EH (cell line): ENCODE measurements around the gene TPCN2.

ENCODE experiments used
- DNase-seq: peaks from one replicate; pipeline ENCODE4 v3.0.0-alpha.2; 2015; ENCODE audit warnings: low read depth

Gene TPCN2

DNA sequence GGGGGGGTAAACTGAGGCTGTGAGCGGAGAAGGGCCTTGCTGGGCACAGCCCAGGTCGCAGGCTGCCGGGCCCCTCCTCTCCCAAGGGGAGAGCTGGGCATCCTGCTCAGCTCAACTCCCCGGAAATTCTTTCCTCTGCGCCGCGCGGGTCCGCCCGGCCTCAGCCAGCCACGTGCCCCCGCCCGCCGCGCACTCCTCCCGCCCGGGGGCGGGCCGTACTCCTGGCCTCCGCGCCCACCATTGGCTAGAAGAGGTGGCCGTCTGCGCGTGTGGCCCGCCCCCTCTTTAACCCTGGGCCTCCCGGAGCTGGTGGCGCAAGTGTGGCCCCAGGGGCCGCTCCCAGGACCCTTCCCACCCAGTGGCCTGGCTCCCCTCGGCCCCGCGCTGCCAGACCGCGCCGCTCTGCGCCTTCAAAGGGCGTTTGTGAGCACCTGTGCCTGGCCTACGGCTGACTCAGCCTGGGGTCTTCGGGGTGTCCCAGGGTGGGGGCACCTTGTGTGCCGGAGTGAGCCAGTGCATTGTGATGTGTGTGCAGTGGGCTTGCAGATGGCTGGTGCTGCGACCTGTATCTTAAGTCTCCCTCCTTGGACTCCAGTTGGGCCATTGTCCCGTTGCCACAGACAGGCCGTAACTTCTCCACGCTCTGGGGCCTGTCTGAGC, 37.6 kb upstream of the TPCN2 start:
- peak; percentile 91 for DNase-seq

DNA sequence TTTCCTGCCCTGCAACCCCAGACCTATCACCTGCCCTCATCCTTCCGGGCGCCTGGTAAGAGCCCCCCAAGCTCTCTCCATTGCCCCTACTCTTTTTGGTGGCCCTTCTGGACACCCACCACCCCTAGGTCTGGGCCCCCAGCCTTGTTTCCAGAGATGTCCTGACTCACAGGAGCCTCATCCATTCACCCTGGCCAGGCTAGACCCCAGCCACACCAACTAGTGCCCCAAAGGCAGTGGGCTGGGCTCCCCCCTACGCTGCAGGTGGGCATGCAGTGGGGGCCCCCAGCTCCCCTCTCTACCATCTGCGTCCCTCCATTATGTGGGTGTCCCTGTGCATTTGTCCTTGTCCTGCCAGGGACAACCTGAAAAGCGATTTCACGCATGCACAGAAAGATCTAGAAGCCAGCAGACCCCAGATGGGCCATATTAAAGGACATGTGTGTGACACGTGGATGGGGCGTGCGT, 37.1 kb upstream of the TPCN2 start:
- no peak for DNase-seq

DNA sequence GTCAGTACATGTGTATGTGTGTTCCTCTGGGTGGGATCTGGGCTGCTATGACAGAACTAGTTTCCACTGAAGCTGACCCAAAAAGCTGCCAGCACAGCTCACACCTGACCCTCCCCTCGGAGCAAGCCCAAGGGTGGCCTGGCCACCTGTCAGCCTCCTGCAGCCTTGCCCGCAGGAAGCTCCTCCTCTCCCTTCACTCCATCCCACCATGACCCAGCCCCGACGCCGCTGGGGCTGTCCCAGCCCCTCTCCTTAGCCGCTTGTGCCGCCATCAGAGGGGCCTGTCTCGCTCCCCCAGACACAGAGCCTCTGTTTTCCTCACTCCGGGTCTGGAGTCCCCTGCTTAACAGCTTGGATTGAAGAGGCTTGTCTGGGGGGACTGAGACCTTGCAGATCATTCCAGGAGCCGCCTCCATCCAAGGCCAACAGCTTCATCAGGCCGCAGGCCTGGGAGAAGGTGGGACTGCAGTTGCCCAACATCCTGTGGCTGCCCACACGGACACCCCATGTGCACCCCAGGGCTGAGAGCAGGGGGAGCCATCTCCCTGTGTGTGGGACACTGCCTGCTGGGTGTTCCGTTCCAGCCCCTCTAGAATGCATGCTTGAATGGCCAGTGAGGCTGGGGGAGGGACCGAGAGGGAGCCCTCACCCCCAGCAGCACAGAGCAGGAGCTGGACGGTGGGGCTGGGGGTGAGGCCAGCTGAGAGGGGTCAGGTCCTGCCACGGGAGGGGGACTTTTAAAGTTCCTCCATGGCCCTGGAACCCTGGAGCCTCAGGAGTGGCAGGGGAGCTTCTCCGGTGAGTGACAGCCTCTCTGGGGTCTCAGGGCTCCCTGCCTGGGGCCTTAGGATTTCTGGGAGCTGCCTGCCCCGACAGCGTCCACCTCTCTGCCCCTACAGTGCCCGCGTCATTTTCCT, 36.4 kb upstream of the TPCN2 start:
- peak; percentile 63 for DNase-seq

DNA sequence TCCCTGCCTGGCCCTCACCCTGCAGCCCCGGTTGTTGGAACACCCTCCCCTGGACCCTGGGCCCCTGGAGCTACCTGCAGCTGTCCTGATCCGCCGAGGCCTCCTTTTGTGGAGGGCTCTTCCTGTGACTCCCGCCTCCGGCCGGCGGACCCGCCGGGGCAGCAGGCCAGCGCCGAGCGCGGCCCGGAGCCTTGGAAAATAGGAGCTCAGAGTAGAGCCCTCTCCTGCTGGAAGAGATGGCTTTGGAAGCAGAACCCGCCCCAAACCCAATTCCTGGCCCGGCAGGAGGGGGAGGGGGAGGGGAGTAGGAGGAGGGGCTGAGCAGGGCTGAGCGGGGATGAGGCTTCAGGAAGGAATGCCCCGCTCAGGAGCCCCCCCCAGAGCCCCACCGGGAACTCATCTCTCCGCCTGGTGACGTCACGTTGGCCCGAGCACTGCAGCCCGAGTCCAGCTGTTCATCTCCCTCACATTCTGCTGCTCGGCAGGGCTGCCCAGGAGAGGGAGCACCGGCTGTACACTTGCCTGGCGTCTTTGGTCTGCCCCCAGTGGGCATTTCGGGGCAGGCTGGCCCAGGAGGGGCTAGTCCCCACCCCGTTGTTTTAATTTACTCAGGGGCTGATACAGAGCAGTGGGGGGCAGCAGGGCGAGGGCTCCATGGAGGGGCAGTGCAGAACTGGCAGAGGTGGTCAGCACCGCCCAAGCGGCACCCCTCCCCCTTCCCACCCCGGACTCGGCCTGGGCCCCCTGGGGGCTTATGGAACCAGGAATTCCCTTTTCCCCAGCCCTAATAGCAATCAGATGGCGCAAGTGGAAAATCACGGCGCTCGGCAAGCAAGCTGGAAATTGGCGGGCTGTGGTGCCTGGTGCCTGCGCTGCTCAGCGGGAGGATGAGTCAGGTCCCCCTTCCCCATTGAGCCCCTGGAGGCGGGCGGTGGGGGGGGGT, 35.5 kb upstream of the TPCN2 start, which contains the start of gene MRGPRF:
Gene MRGPRF, minus strand, starts transcription at position 238 of the 943 bp plus-strand sequence. CDS start 3,345 bp downstream, outside the sequence.
- DNase-seq = peak; percentile 94

DNA sequence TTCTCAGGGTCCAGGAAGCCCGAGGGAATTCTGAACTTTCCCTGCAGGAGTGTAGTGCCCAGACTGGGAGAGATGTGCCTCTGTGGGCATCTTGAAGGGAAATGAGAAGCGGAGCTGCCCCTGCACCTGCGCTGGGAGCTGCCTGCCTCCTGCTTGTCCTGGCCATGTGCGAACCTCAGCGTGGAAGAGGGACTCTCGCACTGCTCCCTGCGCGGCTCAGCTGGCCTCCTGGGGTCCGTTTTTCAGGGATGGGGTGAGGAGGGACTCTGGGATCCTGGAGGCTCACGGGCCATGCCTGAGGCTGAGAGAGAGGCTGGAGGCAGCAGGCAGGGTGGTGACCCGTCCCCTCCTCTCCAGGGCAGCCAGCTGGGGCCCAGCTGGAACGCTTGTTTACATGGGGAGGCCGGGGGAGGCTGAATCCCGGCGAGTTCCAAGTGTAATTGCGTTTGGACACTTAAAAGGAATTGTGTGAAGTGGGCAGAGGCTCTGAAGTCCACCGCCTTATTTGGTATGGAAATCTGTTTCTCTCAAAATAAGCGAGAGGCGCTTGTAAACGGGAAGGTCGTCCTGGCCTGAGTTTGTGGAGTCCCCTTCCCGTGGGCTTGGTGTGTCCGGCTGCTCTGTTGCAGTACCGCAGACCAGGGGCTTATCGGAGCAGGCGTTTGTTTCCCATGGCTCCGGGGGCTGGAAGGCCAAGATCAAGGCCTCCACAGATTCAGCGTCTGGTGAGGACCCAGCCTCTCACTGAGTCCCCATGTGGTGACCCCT, 34.5 kb upstream of the TPCN2 start:
- peak; percentile 50 for DNase-seq

DNA sequence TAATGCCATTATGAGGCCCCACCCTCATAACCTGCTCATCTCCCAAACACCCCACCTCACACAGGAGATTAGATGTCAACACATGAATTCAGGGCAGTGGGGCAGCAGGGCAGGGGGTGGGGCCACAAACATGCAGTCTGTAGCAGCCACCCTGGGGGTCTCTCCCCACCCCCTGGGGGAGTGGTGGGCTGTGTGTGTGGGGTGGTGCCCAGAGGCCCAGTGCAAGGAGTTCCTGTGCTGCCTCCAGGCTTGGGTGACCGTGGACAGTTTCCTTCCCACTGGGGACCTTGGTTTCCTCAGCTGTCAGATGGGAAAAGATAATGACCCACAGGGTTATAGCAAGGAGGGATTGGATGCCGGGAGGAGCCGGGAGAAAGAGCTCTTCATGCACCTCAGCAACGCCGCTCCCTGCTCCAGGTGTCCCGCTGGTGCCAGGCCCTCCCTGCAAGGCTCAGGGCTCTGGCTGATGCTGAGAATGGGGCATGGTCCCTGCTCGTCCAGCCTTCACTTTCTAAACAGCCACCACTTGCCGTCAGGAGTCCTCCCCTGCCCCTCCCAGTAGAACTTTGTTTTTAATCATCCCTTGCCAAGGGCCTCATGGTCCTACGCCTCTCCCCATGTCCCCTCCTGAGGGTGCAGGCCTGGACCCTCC, 33.7 kb upstream of the TPCN2 start:
- no peak for DNase-seq

DNA sequence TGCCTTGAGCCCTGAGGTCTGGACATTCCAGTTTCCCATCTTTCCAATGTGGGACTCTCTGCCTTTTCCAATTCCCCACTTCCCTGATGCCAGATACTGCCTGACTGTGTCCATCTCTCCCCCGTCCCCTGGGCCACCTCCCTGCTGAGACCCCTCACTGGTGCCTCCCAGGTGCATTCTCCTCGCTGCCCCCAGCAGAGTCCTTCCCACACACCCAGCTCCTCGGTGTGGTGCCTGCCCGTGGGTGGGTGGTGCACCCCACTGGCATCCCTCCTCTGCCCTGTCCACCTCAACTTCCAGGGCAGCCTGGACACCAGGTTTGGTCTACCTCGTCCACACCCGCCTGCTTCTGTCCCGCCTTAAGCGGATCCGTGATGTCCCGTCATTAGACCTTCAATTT, 30.8 kb upstream of the TPCN2 start:
- DNase-seq = no peak

DNA sequence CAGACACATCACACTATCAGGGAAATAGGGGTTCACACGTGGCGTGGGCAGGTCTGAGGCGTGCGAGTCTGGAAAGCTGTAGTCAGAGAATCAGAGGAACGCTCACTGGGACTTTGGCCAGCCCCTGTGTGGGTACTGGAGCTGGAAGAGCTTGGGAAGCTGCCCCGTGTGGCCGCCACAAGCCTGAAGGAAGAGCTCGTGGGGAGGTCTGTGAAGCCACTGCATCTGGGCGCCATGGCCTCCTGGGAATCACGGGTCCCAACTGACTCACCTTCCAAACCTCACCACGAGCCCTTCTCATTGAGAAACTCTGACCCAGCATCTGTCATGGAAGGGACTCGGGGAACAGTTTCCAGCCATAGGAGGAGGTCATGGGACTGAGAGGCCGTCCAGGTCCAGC, 29.8 kb upstream of the TPCN2 start:
- peak; percentile 86 for DNase-seq

DNA sequence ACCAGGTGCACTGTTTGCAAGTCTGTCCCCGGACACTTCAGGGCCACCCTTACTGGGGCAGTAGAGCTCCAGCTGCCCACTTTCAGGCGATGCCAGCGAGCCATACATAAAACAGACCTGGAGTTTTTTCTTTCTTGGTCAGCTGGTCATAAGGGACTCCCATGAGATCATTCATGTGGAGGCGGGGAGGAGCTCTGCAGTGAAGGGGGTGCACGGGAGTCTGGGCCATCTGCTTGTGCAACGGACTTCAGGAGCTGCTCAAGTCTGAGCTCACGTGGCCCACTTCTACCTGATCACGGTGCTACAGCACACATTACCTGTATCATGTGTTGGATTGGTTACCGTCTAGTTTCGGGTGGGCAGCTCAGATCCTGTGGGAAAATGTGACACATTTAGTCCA, 26.5 kb upstream of the TPCN2 start:
- DNase-seq = no peak

DNA sequence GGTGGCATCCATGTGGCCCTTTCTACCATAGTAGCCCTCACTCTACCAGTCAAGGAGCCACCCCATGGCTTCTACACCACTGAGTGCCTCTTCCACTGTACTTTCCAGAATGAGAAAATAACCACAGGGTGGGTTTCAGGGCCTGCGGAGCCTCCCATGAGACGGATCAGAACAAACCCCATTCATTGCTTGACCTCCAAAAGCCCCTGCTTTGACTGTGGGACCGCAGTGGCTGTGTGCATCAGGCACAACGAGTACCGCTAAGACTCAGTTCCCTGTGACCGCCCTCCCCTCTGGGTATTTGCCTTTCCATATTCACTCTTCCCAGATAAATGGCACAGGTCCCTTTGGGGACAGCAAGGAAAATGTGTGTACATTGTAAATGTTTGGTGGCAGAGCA, 24.2 kb upstream of the TPCN2 start:
- no peak for DNase-seq

DNA sequence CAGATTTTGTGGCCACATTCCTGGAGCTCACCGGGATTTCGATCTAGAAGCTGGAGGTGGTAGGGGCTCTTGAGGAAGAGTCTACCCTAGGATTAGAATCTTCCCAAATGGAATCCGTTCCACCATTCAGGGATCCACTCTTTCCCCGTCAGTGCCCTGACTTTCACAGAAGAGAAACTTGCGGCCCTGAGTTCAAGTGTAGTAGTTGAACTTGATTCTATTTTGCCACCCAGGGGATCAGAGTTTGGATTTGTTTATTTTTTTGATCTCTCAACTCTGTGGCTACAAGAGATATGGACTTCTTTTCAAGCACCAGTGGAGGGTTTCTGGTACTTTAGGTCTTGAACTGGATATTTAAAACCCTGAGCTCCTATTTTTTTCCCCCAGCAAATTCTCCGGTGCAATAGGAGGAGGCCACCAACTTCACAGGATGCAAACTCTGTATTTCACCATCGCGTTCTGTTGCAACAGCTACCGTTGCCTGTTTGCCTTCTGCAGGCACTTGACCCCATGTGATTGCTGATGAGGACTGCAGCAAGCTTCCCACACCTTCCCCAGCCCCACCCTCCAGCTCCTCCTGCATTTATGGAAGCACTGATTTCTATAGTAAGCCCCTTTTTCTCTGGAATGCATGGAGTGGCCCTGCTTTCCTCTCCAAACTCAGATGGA, 20.9 kb upstream of the TPCN2 start:
- DNase-seq = no peak

DNA sequence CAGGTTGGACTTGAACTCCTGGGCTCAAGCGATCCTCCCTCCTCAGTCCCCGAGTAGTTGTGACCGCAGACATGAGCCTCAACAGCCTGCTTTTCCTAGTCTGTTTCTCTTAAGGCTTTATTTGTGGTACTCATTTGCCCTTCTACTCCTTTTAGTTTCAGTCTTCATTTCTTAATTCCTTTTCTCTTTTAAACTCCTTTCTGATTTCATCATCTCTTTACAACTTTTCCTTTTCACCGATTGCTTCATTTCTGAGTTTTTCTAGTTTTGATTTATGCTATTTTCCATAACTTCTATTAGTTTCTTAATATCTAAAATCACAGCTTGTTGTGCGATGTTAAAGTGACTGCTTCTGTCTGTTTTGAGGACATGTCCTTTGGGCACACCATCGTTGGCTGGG, 18.4 kb upstream of the TPCN2 start:
- no peak for DNase-seq

DNA sequence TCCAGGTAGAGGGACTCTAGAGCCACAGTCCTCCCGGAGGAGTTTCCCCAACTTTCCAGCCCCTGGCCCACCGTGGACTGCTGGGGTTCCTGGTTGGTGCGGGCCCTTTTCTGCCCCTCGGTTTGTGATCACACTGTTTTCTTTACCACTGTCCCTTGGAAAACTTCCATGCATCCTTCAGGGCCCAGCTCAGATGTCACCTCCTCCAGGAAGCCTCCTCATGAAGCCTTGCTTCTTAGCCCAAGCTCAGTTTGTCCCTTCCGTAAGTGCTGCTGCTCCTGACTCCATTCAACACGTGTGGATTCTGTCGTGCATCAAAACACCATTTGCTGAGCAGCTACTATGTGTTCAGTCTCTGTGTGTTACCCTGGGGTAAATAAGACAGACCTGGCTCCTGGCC, 15.9 kb upstream of the TPCN2 start:
- no peak for DNase-seq

DNA sequence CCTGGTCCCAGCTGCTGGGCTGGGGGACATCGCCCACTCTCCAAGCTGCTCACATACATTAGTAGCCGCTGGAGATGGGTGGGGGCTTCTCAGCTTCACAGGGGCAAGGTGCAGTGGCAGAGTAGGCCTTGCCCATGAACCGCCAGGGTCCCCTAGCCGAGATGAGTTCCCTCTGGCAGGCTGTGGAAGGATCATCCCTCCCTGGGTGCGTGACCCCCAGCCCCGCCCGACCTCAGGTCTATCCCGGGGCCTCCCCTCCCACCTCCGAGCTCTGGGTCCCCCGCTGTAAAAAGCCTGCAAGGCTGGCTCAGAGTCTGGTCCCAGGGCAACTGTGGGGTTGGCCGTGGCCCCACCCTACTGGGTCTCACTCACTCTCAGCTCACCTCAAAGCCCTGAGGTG, 15.3 kb upstream of the TPCN2 start:
- no peak for DNase-seq

DNA sequence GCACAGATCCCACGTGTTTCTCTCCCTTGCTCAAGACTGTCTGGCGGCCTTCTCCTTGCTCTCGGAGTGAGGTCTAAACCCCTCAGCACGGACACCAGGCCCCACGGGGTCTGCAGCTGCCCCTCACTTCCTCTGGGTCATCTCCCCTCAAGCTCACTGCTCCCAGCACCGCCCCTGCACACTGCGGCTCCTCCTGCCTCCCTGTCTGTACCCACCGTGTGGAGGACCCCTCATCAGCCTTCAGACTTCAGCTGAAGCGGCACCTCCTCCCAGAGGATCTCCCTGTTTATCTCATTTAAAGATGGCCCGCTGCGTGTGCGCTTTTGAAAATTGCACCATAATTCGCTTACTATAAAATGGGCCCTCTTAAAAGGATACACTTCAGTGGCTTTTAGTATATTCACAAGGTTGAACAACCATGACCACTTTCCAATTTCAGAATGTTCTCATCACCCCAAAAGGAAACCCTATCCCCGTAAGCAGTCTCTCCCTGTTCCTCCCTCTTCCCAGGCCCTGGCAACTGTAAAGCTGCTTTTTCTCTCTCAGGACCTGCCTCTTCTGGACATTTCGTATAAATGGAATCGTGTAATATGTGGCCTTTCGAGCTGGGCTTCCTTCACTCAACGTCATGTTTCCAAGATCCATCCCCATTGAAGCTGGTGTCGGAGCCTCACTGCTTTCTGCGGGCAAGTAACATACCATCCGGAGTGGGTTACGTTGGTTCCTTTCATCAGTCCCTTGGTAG, 14.4 kb upstream of the TPCN2 start:
- no peak for DNase-seq

DNA sequence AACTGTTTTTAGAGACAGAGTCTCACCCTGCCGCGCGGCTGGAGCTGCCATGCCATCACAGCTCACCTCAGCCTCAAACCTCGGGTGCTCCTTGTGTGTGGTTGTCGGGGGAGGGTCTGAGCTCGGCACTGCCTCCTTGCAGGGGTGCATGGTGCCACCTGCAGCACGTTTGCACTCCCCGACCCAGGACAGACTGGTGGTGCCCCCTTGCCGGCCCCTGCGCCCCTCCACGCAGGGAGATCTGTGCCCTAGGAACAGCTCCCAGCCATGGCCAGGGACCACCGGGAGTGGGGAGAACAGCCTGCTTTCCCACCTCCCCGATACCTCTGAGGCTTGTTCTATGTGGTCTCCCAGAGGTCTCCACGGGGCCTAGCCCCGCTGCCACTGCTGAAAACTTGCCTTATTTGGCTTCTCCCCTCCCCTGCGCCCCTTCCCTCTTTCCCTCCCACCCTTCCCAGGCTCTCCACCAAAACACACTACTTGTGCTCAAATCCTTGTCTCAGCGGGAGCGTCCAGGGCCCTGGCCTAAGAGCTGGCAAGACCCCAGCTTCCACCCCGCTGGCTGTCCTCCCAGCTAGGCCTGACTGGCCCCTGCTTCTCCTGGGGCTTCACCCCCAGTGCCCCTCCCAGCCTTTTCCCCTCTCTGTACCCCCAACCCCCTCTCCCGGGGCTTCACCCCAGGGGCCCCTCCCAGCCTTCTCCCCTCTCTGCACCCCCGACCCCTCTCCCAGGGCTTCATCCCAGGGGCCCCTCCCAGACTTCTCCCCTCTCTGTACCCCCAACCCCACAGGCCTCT, 13.4 kb upstream of the TPCN2 start:
- DNase-seq = no peak

DNA sequence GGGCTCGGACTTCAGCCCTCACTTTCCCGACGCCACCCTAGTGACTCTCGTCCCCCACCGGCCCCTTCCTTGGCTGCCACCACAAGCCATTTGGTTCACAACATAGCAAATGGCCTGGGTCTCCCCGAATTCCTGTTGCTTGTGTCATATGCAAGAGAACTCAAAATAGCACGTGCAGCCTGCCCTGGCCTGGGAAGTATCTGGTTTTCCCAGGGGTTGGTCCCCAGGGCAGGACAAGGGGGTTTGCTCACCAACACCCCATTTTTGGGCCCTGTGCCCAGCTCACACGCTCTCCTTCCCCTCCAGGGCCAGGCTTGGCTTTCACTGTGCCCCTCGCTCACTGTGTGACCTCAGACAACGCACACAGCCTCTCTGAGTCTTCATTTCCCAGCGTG, 12.8 kb upstream of the TPCN2 start:
- peak; percentile 84 for DNase-seq

DNA sequence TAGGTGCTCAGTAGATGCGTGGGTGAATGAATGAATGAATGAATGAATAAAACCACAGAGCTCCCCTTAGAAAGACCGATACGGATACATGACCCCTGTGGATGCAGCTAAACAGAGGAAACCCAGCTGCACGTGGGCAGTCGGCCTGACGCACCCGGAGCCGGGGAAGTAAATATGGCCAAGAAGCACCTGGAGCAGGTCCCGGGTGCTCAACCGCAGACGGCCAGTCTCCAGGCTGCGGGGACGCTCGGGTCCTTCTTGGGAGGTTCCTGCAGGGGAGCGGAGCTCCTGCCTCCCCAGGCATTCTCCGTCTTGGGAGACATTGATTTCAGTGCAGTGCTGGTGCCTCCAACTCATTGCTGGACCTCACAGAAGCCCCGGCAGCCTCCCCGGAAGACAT, 11.7 kb upstream of the TPCN2 start:
- no peak for DNase-seq

DNA sequence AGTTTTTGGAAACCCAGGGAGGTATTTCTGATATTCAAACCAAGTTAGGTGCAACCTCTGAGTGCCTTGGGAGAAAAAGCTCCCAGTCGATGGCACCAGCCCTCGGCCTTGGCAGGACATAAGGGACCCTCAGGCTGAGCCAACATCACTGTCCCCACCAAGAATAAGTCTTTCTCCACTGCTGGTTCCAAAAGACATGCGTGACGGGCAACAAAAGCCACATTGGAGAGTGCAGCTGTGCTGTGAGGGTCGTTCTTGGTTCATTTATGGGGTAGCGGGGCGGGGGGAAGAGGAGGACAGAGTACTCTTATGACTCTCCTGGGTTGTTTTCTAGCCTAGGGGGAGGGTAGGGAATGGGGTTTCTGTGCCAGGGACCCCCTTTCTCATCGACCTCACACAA, 11.2 kb upstream of the TPCN2 start:
- DNase-seq = no peak
